Smooth muscle cell (in vitro differentiated cells): ENCODE results near the gene WDR37. TPM values are rescaled to one million over a fixed set of nuclear protein-coding genes. Genes with fewer than 3 reads are reported as not detected.

Experiments used
- DNase-seq: peaks from one replicate; lab custom pipeline; 2025; ENCODE audit not compliant: unreplicated experiment; lab: John Stamatoyannopoulos, UW
- H2AFZ ChIP-seq: fragments of 200-600 bp; sonication (generic); 2 replicates; pipeline ENCODE4 v1.6.0; 2016; ENCODE audit warnings: antibody characterized with exemption, low read depth, mild to moderate bottlenecking
- H3F3A ChIP-seq: fragments of 200-600 bp; sonication (generic); 2 replicates; pipeline ENCODE4 v1.6.0; 2017; ENCODE audit warnings: antibody characterized with exemption, low read depth
- H3K27ac ChIP-seq: fragments of 200-600 bp; sonication (generic); 2 replicates; pipeline ENCODE4 v1.5.1; 2016; ENCODE audit warnings: low read depth, mild to moderate bottlenecking
- H3K27me3 ChIP-seq: fragments of 200-600 bp; sonication (generic); 2 replicates; pipeline ENCODE4 v1.6.1; 2016; ENCODE audit warnings: low read depth, mild to moderate bottlenecking
- H3K36me3 ChIP-seq: fragments of 200-600 bp; sonication (generic); 2 replicates; pipeline ENCODE4 v1.5.1; 2016; ENCODE audit warnings: low read depth
- H3K4me1 ChIP-seq: fragments of 200-600 bp; sonication (generic); 2 replicates; pipeline ENCODE4 v1.5.1; 2016; ENCODE audit warnings: low read depth
- H3K4me2 ChIP-seq: fragments of 200-600 bp; sonication (generic); 2 replicates; pipeline ENCODE4 v1.6.0; 2016; ENCODE audit warnings: mild to moderate bottlenecking
- H3K4me3 ChIP-seq: fragments of 200-600 bp; sonication (generic); 2 replicates; pipeline ENCODE4 v1.5.1; 2016; ENCODE audit warnings: mild to moderate bottlenecking
- H3K79me2 ChIP-seq: fragments of 200-600 bp; sonication (generic); 2 replicates; pipeline ENCODE4 v1.6.0; 2016; ENCODE audit warnings: low read depth, mild to moderate bottlenecking
- H3K9ac ChIP-seq: fragments of 200-600 bp; sonication (generic); 2 replicates; pipeline ENCODE4 v1.6.0; 2016; ENCODE audit warnings: low read depth
- H3K9me3 ChIP-seq: fragments of 200-600 bp; sonication (generic); replicated peaks from 2 replicates; pipeline ENCODE4 v1.5.1; 2016; ENCODE audit warnings: low read depth
- H4K20me1 ChIP-seq: fragments of 200-600 bp; sonication (generic); 2 replicates; pipeline ENCODE4 v1.6.0; 2016; ENCODE audit warnings: low read depth
- CTCF ChIP-seq: fragments of 200-600 bp; sonication (generic); IDR thresholded peaks from 2 replicates; pipeline ENCODE4 v1.5.1; 2017; ENCODE audit warnings: borderline replicate concordance, mild to moderate bottlenecking, antibody characterized with exemption; ENCODE audit not compliant: insufficient read depth, poor library complexity, severe bottlenecking
- WGBS: methylation state at CpG from one replicate; pipeline ENCODE4 v1.1.7; 2016; ENCODE audit warnings: low lambda C conversion rate; 5-methylcytosine and 5-hydroxymethylcytosine counted together
- polyA plus RNA-seq: library from polyadenylated mRNA; unstranded; fragments of >200 nt; fragmentation: Nextera tagmentation; extraction: Ambion mirVana; gene quantifications from 2 replicates; pipeline ENCODE4 v1.2.1, GENCODE V29; 2016
- total RNA-seq: library from RNA; depleted of rRNA; stranded (reverse); fragments of >200 nt; gene quantifications from 2 replicates; pipeline ENCODE4 v1.2.3, GENCODE V29; 2014

Gene WDR37
- total and polyA plus RNA-seq, 2 experiments from 2014 or later: 10.5 to 10.7 TPM

GRCh38 chr10:1045415-1045814 is 10.8 kb upstream of the WDR37 start:
- Histone ChIP-seq H3K9me3 (no peaks in the 10 kb centered on the region), H4K20me1 (peaks cover 73% of the 10 kb centered on the region), H3K79me2 (peaks cover 50% of the 10 kb centered on the region), H3K9ac (no peak overlapping the region), H3K36me3 (peaks cover 25% of the 10 kb centered on the region), H3K27me3 (no peaks in the 10 kb centered on the region), H3K4me3 (peak overlapping the region; percentile 25), H3K4me1 (peaks cover 4% of the 10 kb centered on the region), H2AFZ (no peak overlapping the region), H3K27ac (peak overlapping the region; percentile 55), H3F3A (peaks cover 42% of the 10 kb centered on the region), H3K4me2 (peak overlapping the region; percentile 76)
- 81% methylated on average over 6 of the region's 6 CpGs for WGBS
- no peak for TF ChIP-seq CTCF
- DNase-seq: no peak

GRCh38 chr10:1047937-1048336 is 8.2 kb upstream of the WDR37 start:
- 2% methylated on average over 15 of the region's 15 CpGs for WGBS
- Histone ChIP-seq H4K20me1 (peaks cover 67% of the 10 kb centered on the region), H3K9me3 (no peaks in the 10 kb centered on the region), H3K27ac (peak overlapping the region; percentile 99), H3K36me3 (peaks cover 4% of the 10 kb centered on the region), H3K4me1 (peaks cover 14% of the 10 kb centered on the region), H3K4me2 (peak overlapping the region; percentile 92), H3K9ac (peak overlapping the region; percentile 94), H3K4me3 (peak overlapping the region; percentile 82), H3K27me3 (no peaks in the 10 kb centered on the region), H3F3A (peaks cover 36% of the 10 kb centered on the region), H2AFZ (no peak overlapping the region), H3K79me2 (peaks cover 75% of the 10 kb centered on the region)
- DNase-seq: no peak
- TF ChIP-seq CTCF: no peak

GRCh38 chr10:1048349-1048731 is 7.8 kb upstream of the WDR37 start:
- no peak for DNase-seq
- H3K27me3 ChIP-seq: no peaks in the 10 kb centered on the region

More at GRCh38 chr10:1048349-1048731, 7.8 kb upstream of the WDR37 start:
- H3K4me1 ChIP-seq: peaks cover 14% of the 10 kb centered on the region
- peak overlapping the region; percentile 82 for H3K4me3 ChIP-seq
- peak overlapping the region; percentile 94 for H3K9ac ChIP-seq
- peak overlapping the region; percentile 92 for H3K4me2 ChIP-seq
- H3F3A ChIP-seq: peaks cover 32% of the 10 kb centered on the region
- peaks cover 76% of the 10 kb centered on the region for H3K79me2 ChIP-seq
- H3K36me3 ChIP-seq: no peaks in the 10 kb centered on the region
- peak overlapping the region; percentile 99 for H3K27ac ChIP-seq
- no peak for TF ChIP-seq CTCF
- H3K9me3 ChIP-seq: no peaks in the 10 kb centered on the region
- WGBS: 2% methylated on average over 33 of the region's 37 CpGs
- H4K20me1 ChIP-seq: peaks cover 67% of the 10 kb centered on the region
- no peak overlapping the region for H2AFZ ChIP-seq
